Measurements from ENCODE around the gene IP6K2. TPM values are rescaled to one million over a fixed set of nuclear protein-coding genes. Genes with fewer than 3 reads are reported as not detected.

Gene IP6K2
- polyA plus RNA-seq, 6 donors from 2014 or later, result 53.6 to 96.9 (median 68.7) TPM

DNA sequence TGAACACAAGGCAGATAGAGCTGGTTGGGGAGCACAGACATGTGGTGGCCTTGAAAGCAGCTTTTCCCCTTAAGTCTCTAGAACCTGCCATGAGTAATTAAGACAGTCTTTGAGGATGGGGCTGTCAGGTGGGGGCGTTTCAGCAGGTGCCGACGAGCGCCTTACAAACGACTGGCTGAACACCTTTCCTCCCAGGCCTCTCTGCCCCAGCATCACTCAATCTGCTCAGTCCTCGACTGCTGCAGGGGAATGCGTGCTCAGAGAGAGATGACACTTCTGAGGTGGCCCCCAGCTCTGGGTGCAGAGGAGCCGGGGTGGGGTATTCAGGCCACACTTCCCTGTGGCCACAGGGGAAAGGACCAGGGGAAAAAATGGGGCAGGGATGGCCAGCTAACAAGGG, 23.2 kb downstream of the IP6K2 start:
- Mint-ChIP-seq H3K27ac (no peak overlapping the region), H3K4me3 (no peak overlapping the region), H3K4me1 (peaks cover 4 to 12% (median 4%) of the 10 kb centered on the region in 3 donors), H3K9me3 (no peaks in the 10 kb centered on the region), H3K36me3 (peaks cover 0 to 7% of the 10 kb centered on the region in 2 donors), H3K27me3 (no peaks in the 10 kb centered on the region)
- DNase-seq (no peak), ATAC-seq (ENCODE audit: low read depth in 2 of 2) (no peak)

DNA sequence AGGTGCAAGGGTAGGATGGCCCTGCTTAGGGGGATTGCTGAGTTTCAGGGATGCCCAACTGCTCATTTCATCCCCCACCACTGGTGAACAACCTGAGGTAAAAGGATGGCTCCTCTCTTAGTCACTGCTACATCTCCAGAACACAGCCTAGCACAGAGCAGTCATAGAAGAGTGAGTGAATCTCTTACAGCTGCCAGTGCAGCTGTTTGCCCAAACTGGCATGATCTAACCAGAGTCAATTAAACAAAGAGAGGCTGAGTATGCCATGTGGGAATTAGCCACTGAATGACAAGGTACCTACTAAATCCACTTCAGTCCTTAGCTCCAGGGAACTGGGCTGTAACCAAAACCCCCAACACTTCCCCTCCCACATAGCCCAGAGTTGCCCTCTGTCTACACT, 24.5 kb downstream of the IP6K2 start:
- H3K27ac Mint-ChIP-seq, result peak overlapping the region in 2 of 6 donors; percentile 52 to 59
- no peak overlapping the region for H3K4me3 Mint-ChIP-seq
- H3K27me3 Mint-ChIP-seq, result no peaks in the 10 kb centered on the region
- peaks cover 0 to 7% of the 10 kb centered on the region in 2 donors for H3K36me3 Mint-ChIP-seq
- no peak for DNase-seq
- ATAC-seq (ENCODE audit: low read depth in 2 of 2), result no peak
- peaks cover 4 to 12% (median 4%) of the 10 kb centered on the region in 3 donors for H3K4me1 Mint-ChIP-seq
- H3K9me3 Mint-ChIP-seq, result no peaks in the 10 kb centered on the region

DNA sequence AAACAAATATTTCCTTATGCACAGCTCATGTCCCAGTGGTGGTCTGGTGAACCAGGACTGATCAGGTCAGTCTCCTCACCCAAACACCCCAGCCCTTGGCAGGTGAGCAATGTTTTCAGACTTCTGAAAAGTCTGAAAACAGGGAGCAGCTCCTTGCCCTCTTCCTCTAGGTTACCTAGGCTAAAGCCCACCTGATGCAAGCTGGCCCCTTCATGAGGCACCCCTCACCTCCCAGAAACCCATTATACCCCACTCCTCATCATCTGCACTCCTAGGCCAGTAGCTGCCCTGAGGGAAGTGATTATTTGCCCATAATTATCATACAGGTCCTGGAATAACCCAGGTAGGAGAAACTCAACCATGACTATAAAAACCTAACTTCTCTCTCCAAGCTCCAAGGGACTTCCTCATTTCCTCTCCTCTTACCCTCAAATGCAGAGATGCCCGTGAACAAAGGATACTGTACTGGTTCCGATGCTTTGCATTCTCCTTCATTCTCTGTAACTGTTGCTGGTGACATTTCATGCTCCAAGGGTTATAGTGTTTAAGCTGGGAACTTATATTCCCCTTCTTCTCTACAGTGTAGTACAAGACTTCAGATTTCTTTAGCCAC, 26.1 kb downstream of the IP6K2 start:
- H3K27me3 Mint-ChIP-seq, result no peaks in the 10 kb centered on the region
- H3K9me3 Mint-ChIP-seq, result no peaks in the 10 kb centered on the region
- DNase-seq (no peak), ATAC-seq (ENCODE audit: low read depth in 2 of 2) (no peak)
- peak overlapping the region in 3 of 6 donors; percentile 10 to 93 (median 25) for H3K27ac Mint-ChIP-seq
- H3K36me3 Mint-ChIP-seq, result peaks cover 0 to 7% of the 10 kb centered on the region in 2 donors
- H3K4me1 Mint-ChIP-seq, result peaks cover 6 to 21% (median 9%) of the 10 kb centered on the region in 3 donors
- H3K4me3 Mint-ChIP-seq, result peak overlapping the region in 1 of 8 donors; percentile 7

DNA sequence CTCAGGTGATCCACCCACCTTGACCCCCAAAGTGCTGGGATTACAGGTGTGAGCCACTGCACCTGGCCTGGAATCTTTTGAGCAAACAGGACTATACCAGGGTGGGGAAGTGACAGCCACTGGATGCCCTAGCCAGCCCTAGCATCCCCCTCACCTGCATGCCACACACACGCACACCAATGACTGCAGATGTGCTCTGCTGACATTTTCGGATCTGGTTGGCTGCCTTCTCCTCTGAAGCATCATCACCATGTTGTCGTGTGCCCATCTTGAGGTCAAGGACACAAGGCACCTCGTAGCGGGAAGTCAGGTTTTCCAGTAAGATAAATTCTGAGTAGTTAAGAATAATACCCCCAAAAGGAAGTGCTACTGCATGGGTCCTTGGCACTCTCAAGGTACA, 27.6 kb downstream of the IP6K2 start:
- Mint-ChIP-seq H3K4me1 (peaks cover 14 to 27% (median 18%) of the 10 kb centered on the region in 3 donors), H3K27ac (no peak overlapping the region), H3K9me3 (no peaks in the 10 kb centered on the region), H3K27me3 (no peaks in the 10 kb centered on the region), H3K36me3 (peaks cover 0 to 7% of the 10 kb centered on the region in 2 donors), H3K4me3 (no peak overlapping the region)
- DNase-seq (no peak), ATAC-seq (ENCODE audit: low read depth in 2 of 2) (no peak)

DNA sequence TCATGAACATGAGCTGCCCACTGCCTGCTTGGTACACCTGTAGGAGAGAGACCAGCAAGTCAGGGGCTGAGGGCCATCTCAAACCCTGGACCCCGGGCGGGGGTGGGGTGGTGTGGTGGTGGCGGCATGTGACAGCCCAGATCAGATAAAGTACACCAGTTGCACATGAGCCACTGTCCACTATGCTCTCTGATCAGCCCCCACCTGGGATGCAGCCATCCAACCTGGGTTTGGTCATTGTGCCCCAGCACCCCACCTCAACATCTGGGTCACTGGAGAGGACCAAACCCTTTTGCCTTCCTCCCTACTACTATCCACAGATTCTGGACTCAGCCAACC, 28.3 kb downstream of the IP6K2 start:
- Mint-ChIP-seq H3K36me3 (peaks cover 0 to 7% of the 10 kb centered on the region in 2 donors), H3K4me1 (peaks cover 18 to 34% (median 22%) of the 10 kb centered on the region in 3 donors), H3K27me3 (no peaks in the 10 kb centered on the region), H3K27ac (peak overlapping the region in 1 of 6 donors; percentile 88), H3K4me3 (peak overlapping the region in 1 of 8 donors; percentile 49), H3K9me3 (no peaks in the 10 kb centered on the region)
- ATAC-seq (ENCODE audit: low read depth in 2 of 2), result no peak
- DNase-seq, result no peak

DNA sequence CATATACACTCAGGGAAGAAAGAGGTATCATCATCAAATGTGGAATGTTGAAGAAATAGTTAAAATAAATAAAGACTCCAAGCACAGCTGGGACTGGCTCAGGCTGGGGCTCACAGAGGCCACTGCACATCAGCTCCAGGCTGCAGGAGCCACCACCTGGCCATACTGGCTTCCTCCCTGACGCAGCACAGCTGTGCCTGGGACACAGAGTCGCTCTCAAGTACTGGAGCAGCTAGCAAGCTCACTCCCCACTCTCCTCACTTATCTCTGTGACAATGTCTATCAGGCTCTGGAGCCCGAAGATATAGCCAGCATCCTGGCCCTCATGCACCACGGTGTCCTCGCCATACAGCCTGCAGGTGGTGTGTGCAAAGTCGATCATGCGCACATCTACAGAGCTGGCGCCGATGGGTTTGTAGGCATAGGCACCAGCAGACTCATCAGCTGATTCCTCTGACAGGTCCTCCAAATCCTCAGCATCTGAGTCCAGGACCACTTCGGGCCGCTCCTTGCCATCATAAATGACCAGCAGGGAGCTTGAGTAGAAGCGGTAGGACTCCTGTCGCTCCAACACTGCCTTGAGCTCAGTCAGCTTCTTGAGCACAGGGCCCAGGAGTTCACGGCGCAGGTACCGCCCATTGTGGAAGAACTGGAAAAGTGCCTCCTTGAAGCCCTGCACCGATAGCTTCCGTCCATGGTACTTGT, 28.8 kb downstream of the IP6K2 start:
- peaks cover 0 to 7% of the 10 kb centered on the region in 2 donors for H3K36me3 Mint-ChIP-seq

DNA sequence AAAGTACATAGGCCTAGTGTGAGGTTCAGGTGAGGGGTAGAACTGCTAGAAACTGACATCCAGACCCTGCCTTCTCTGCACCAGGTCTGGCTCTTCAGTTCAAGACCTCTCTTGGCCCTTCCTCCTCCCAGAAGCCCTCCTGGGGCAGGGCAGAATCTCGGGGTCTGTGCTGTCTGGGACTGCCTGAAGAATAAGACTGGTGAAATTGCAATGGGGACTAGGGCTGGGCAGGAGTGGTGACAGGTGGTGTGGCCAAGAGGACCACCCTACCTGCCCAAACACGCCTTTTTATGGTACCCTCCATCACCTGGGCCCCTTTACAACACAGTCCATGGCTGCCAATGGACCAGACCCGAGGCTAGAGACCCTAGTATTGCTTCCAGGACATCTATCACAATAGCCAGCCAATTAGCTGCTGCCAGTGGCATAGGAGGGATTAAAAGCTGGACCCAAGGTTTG, 29.8 kb downstream of the IP6K2 start:
- Mint-ChIP-seq H3K36me3 (peaks cover 0 to 7% of the 10 kb centered on the region in 2 donors), H3K4me3 (peak overlapping the region in 3 of 8 donors; percentile 22 to 88 (median 47)), H3K27ac (no peak overlapping the region), H3K4me1 (peaks cover 19 to 34% (median 23%) of the 10 kb centered on the region in 3 donors), H3K9me3 (no peaks in the 10 kb centered on the region), H3K27me3 (no peaks in the 10 kb centered on the region)
- no peak for ATAC-seq (ENCODE audit: low read depth in 2 of 2)
- DNase-seq, result no peak

More for the DNA sequence above, 28.8 kb downstream of the IP6K2 start:
- Mint-ChIP-seq H3K4me1 (peaks cover 19 to 35% (median 23%) of the 10 kb centered on the region in 3 donors), H3K27ac (peak overlapping the region in 3 of 6 donors; percentile 22 to 88 (median 44)), H3K9me3 (no peaks in the 10 kb centered on the region), H3K27me3 (no peaks in the 10 kb centered on the region), H3K4me3 (peak overlapping the region in 1 of 8 donors; percentile 49)
- DNase-seq (no peak), ATAC-seq (ENCODE audit: low read depth in 2 of 2) (no peak)

DNA sequence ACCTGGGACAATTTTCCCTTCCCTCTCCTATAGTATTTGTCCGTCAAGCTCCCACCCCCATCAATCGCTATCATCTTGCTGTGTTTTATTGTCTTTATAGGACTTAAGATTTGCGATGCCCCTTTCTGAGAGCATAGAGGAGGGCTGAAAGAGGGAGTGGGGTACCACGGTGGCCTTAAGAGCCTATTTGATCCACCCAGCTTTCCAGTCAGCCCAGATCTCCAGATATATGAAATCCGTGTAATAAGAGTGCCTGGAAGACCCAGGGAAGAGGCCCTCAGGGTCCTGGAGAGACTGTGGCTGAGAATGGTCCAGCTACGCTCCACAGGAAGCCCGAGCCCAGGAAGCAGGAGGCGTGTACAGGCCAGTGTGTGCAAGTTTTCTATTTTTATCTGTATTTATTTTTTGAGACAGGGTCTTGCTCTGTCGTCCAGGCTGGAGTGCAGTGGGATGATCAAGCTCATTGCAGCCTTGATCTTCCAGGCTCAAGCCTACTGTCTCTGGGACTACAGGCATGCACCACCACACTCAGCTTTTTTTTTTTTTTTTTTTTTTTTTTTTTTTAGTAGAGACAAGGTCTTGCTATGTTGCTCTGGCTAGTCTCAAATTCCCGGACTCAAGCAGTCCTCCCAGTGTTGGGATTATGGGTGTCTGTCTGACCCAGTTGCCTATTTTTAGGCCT, 30.3 kb downstream of the IP6K2 start:
- Mint-ChIP-seq H3K9me3 (no peaks in the 10 kb centered on the region), H3K27me3 (no peaks in the 10 kb centered on the region), H3K4me1 (peaks cover 19 to 34% (median 23%) of the 10 kb centered on the region in 3 donors), H3K36me3 (peaks cover 0 to 7% of the 10 kb centered on the region in 2 donors), H3K27ac (peak overlapping the region in 4 of 6 donors; percentile 83 to 94 (median 88)), H3K4me3 (peak overlapping the region; percentile 84 to 96 (median 92))
- DNase-seq (no peak), ATAC-seq (ENCODE audit: low read depth in 2 of 2) (no peak)

DNA sequence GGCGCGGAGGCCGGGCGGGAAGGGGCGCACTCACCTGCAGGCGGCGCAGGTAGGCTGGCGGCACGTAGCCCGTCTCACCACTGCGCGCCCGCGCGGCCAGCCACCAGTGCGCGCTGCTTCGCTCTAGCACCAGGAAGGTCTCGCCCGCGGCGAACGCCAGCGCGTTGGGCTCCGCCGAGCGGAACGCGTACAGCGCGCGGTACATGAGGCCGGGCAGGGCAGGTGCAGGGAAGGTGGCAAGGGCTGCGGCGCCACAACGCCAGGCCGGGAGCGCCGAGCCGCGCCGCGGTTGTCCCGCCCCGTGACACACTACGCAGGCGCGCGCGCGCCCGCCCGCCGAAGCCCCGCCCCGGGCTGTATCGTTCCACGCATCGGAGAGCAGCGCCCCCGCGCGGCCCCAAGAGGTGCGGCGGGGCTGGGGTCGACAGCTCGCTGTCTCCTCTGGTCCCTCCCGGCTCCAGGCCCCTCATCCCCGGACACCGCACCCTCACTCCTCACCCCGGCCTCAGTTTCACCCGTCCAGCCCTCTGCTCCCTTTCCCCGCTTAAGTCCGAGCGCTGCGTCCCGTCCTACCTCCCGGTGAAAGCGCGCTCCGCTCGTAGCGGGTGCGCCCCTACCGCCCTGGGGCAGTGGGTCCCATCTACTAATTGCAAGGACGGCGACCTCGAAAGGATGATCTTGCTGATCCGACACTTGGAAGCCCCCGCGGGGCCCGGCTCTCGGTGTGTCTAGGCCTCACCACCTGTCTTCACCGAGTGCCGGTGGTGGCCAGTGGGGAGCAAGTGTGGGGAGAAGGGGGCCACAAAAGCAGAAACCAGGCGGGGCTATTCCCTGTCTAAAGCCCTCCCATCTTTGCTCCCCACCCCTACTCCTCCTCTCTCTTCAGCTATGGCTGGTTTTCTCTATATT, 31.2 kb downstream of the IP6K2 start, which contains the start of gene NCKIPSD:
TSS of gene NCKIPSD (minus strand) at position 313 of the 909 bp plus-strand sequence. CDS start at position 205, 108 bp downstream.
- DNase-seq, result peak; percentile 90
- Mint-ChIP-seq H3K27me3 (no peaks in the 10 kb centered on the region), H3K9me3 (no peaks in the 10 kb centered on the region), H3K36me3 (peaks cover 0 to 1% of the 10 kb centered on the region in 2 donors), H3K4me3 (peak within 1 kb of the TSS; percentile 84 to 96 (median 92)), H3K4me1 (peaks cover 21 to 35% (median 25%) of the 10 kb centered on the region in 3 donors), H3K27ac (peak within 1 kb of the TSS; percentile 83 to 94 (median 90))
- peak; percentile 82 to 85 for ATAC-seq (ENCODE audit: low read depth in 2 of 2)

DNA sequence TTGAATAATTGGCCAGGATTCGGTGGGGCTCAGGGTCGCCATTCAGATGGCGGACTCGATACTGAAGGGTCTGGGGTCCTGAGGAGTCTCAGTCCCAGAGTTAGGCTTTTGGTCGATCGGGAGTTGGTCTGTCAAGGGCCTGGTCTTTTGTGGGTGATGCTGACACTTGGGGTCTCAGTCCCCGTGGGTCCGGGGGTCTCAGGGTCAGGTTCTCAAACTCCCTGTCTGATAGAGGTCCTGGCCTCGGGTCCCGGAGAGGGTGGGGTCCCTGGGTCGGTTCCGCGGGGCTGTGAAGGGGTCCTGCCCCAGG, 31.8 kb downstream of the IP6K2 start:
- Mint-ChIP-seq H3K36me3 (no peaks in the 10 kb centered on the region), H3K9me3 (no peaks in the 10 kb centered on the region), H3K4me1 (peaks cover 27 to 41% (median 31%) of the 10 kb centered on the region in 3 donors), H3K4me3 (peak overlapping the region; percentile 84 to 96 (median 92)), H3K27ac (peak overlapping the region in 3 of 6 donors; percentile 74 to 93 (median 83)), H3K27me3 (no peaks in the 10 kb centered on the region)
- DNase-seq (no peak), ATAC-seq (ENCODE audit: low read depth in 2 of 2) (no peak)

DNA sequence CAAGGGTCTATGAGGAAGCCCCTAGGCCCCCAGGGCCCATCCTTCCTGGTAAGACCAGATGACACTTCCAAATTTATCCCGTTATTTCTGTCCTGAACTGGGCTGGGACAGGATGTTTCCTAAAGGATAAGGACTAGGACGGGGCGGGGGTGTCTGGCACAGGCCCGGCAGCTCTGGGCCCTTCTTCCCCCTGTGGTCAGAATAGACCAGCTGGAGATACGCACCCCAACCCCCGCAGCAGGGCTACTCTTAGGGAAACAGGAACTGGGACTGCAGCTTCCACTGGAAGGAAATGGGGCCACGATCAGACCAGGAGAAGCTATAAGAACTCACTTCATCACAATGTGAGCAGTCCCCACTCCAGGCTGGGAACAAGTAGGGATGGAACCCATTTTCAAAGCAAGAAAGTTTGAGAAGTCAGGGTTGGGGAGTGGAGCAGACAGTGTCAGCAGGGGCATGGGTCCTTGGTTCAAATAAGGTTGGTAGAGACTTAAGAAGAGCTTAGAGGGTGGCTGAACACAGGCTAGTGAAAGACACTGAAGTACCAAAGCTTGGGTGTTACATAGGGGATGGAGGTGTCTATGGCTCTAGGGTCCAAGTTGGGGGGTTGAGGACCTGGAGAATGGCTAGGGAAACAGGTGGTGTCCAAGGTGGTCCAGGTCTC, 32.4 kb downstream of the IP6K2 start:
- H3K27ac Mint-ChIP-seq, result peak overlapping the region in 4 of 6 donors; percentile 25 to 83 (median 70)
- DNase-seq, result no peak
- no peaks in the 10 kb centered on the region for H3K27me3 Mint-ChIP-seq
- H3K4me3 Mint-ChIP-seq, result peak overlapping the region; percentile 84 to 93 (median 88)
- no peaks in the 10 kb centered on the region for H3K36me3 Mint-ChIP-seq
- ATAC-seq (ENCODE audit: low read depth in 2 of 2), result no peak
- peaks cover 33 to 48% (median 36%) of the 10 kb centered on the region in 3 donors for H3K4me1 Mint-ChIP-seq
- no peaks in the 10 kb centered on the region for H3K9me3 Mint-ChIP-seq

DNA sequence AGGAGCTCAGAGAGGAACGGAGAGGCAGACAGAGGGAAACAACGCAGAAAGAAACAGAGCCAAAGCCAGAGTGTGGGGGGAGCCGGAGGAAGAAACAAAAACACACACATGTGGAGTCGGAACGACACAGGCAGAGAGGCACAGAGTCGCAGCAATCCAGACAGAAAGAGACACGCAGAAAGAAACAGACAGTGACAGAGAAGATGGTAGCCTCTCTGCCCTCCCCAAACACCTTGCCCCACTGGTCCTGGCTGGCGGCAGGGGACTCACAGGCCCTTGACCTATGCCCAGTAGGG, 33.0 kb downstream of the IP6K2 start:
- Mint-ChIP-seq H3K9me3 (no peaks in the 10 kb centered on the region), H3K27me3 (no peaks in the 10 kb centered on the region), H3K36me3 (no peaks in the 10 kb centered on the region), H3K4me3 (peak overlapping the region in 6 of 8 donors; percentile 1 to 92 (median 54)), H3K4me1 (peaks cover 39 to 52% (median 40%) of the 10 kb centered on the region in 3 donors), H3K27ac (peak overlapping the region in 1 of 6 donors; percentile 49)
- ATAC-seq (ENCODE audit: low read depth in 2 of 2) (no peak), DNase-seq (no peak)

Data from naive B cell (primary cell).